Suprapubic skin (tissue), 4 donors: ENCODE results near the gene ARHGAP42.

Source experiments
- CTCF ChIP-seq, 2 donors: fragments of 200-600 bp in 1 of 2; fragments of 450-650 bp in 1 of 2; sonication (generic) in 1 of 2; IDR thresholded peaks; one replicate each; pipeline ENCODE4 v1.5.1; 2016 to 2019; ENCODE audit warnings: antibody characterized with exemption in 2 of 2, mild to moderate bottlenecking in 1 of 2, moderate library complexity in 1 of 2
- EP300 ChIP-seq: sonication (generic); formaldehyde crosslinking; IDR thresholded peaks from one replicate; pipeline ENCODE4 v1.6.1; 2017; ENCODE audit warnings: antibody characterized with exemption
- POLR2AphosphoS5 ChIP-seq, 3 donors: sonication (generic); formaldehyde crosslinking; IDR thresholded peaks; one replicate each; pipeline ENCODE4 v1.6.1; 2017; ENCODE audit warnings: antibody characterized with exemption in 3 of 3

GRCh38 chr11:100670140-100670539 is 16.9 kb upstream of the ARHGAP42 start:
- TF ChIP-seq POLR2AphosphoS5 (IDR thresholded peaks at IDR 0.05), result no peak
- TF ChIP-seq CTCF (IDR thresholded peaks at IDR 0.05), result no peak
- no peak for TF ChIP-seq EP300
